ENCODE data around the gene SUN3.
A peak's percentile ranks its signal among the peaks of the same experiment; 100 is the strongest.

SUN3 gene

GRCh38 chr7:47962262-47962661 lies 66.6 kb downstream of the SUN3 start:
- no peak for TF ChIP-seq Cebpa-rat (IDR thresholded peaks at IDR 0.05)
- Histone ChIP-seq H3K27me3 (no peaks in the 10 kb centered on the region), H3K4me2 (no peak overlapping the region), H3K4me3 (no peak overlapping the region), H3K9me3 (replicated peaks in 1 of 11) (peaks cover 10 to 23% (median 15%) of the 10 kb centered on the region in 11 experiments; a peak in 20 of 22 replicates), H3K4me1 (peaks cover 0 to 12% (median 0%) of the 10 kb centered on the region in 10 experiments; a peak in 7 of 20 replicates), H3K27ac (no peak overlapping the region), H3K36me3 (peaks cover 66 to 83% (median 77%) of the 10 kb centered on the region in 11 experiments), H4K20me1 (peaks cover 0 to 19% (median 5%) of the 10 kb centered on the region in 11 experiments; a peak in 5 of 22 replicates), H3K9ac (no peak overlapping the region)

DNA sequence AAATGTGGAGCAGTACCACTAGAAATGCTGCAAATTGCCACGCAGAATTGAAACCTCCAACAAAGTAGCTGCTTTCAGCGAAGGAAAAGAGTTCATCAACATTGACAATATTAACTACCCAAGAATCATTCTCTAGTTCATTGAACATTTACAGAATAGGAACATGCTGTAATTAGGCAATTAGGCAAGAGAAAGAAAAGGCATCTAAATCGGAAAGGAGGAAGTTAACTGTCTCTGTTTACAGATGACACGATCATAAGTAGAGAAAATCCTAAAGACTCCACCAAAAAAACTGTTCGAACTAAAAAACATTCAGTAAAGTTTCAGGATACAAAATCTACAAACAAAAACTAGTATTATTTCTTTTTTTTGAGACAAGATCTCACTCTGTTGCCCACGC lies 71.8 kb downstream of the SUN3 start:
- TF ChIP-seq Cebpa-rat (IDR thresholded peaks at IDR 0.05): no peak
- Histone ChIP-seq H3K27ac (no peak overlapping the region; a peak in 1 of 22 replicates), H4K20me1 (peaks cover 0 to 13% (median 0%) of the 10 kb centered on the region in 11 experiments; a peak in 4 of 22 replicates), H3K4me2 (peak overlapping the region in 2 of 11 experiments; percentile 44 to 59; a peak in 4 of 22 replicates), H3K9me3 (replicated peaks in 1 of 11) (peaks cover 10 to 23% (median 14%) of the 10 kb centered on the region in 11 experiments; a peak in 20 of 22 replicates), H3K27me3 (no peaks in the 10 kb centered on the region), H3K36me3 (peaks cover 46 to 71% (median 59%) of the 10 kb centered on the region in 11 experiments), H3K4me3 (no peak overlapping the region), H3K9ac (no peak overlapping the region), H3K4me1 (peaks cover 0 to 9% (median 0%) of the 10 kb centered on the region in 10 experiments; a peak in 4 of 20 replicates)

GRCh38 chr7:47956220-47956619 lies 72.7 kb downstream of the SUN3 start:
- peaks cover 0 to 9% (median 0%) of the 10 kb centered on the region in 10 experiments; a peak in 4 of 20 replicates for H3K4me1 ChIP-seq
- no peak overlapping the region for H3K4me2 ChIP-seq
- no peak overlapping the region for H3K27ac ChIP-seq
- H3K9me3 ChIP-seq (replicated peaks in 1 of 11): peaks cover 6 to 18% (median 8%) of the 10 kb centered on the region in 11 experiments; a peak in 20 of 22 replicates
- H3K36me3 ChIP-seq: peaks cover 36 to 62% (median 50%) of the 10 kb centered on the region in 11 experiments
- no peaks in the 10 kb centered on the region for H3K27me3 ChIP-seq
- no peak overlapping the region for H3K4me3 ChIP-seq
- TF ChIP-seq Cebpa-rat (IDR thresholded peaks at IDR 0.05): no peak
- peaks cover 0 to 13% (median 0%) of the 10 kb centered on the region in 11 experiments; a peak in 4 of 22 replicates for H4K20me1 ChIP-seq
- H3K9ac ChIP-seq: no peak overlapping the region

- Histone ChIP-seq H3K9me3 (replicated peaks in 1 of 11) (peaks cover 0 to 9% (median 0%) of the 10 kb centered on the region in 11 experiments; a peak in 8 of 22 replicates), H3K27ac (no peak overlapping the region), H3K27me3 (no peaks in the 10 kb centered on the region), H3K4me1 (peaks cover 0 to 9% (median 0%) of the 10 kb centered on the region in 10 experiments; a peak in 5 of 20 replicates), H4K20me1 (peaks cover 0 to 13% (median 0%) of the 10 kb centered on the region in 11 experiments; a peak in 4 of 22 replicates), H3K4me2 (no peak overlapping the region), H3K9ac (no peak overlapping the region), H3K36me3 (peaks cover 29 to 53% (median 42%) of the 10 kb centered on the region in 11 experiments), H3K4me3 (no peak overlapping the region)
- no peak for TF ChIP-seq Cebpa-rat (IDR thresholded peaks at IDR 0.05)
Observed at GRCh38 chr7:47954231-47954911, 74.5 kb downstream of the SUN3 start.

DNA sequence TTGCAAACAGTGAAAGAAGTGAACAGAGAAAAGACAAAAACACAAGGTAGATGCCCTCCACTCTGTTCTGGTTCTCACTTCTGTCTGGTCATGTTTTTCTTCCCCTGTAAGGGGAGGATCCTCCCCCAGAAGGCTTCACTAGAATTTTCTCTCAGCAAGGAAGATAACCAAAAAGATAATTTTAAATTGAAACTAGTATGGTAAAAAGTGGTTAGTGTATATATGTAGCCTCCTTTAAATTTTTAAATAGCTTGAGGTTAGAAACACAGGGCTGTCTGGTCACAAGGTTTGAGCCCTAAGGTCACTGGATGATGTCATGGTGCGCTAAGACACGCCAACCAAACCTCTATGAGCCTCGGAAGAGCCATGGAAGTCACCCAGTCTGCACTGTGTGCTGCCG lies 75.1 kb downstream of the SUN3 start:
- TF ChIP-seq Cebpa-rat (IDR thresholded peaks at IDR 0.05): no peak
- no peak overlapping the region for H3K4me2 ChIP-seq
- H4K20me1 ChIP-seq: peaks cover 0 to 13% (median 0%) of the 10 kb centered on the region in 11 experiments; a peak in 4 of 22 replicates
- H3K4me1 ChIP-seq: peaks cover 0 to 9% (median 0%) of the 10 kb centered on the region in 10 experiments; a peak in 5 of 20 replicates
- H3K9ac ChIP-seq: no peak overlapping the region
- no peak overlapping the region for H3K4me3 ChIP-seq
- no peaks in the 10 kb centered on the region for H3K27me3 ChIP-seq
- H3K27ac ChIP-seq: no peak overlapping the region
- peaks cover 29 to 53% (median 42%) of the 10 kb centered on the region in 11 experiments for H3K36me3 ChIP-seq
- H3K9me3 ChIP-seq (replicated peaks in 1 of 11): peaks cover 0 to 9% (median 0%) of the 10 kb centered on the region in 11 experiments; a peak in 8 of 22 replicates

- no peaks in the 10 kb centered on the region for H3K9me3 ChIP-seq (replicated peaks in 1 of 11)
- H3K4me1 ChIP-seq: peaks cover 0 to 5% (median 0%) of the 10 kb centered on the region in 10 experiments; a peak in 5 of 20 replicates
- no peak overlapping the region for H3K9ac ChIP-seq
- no peak overlapping the region for H3K4me3 ChIP-seq
- TF ChIP-seq Cebpa-rat (IDR thresholded peaks at IDR 0.05): no peak
- no peaks in the 10 kb centered on the region for H3K27me3 ChIP-seq
- H3K27ac ChIP-seq: no peak overlapping the region
- H4K20me1 ChIP-seq: peaks cover 0 to 13% (median 0%) of the 10 kb centered on the region in 11 experiments; a peak in 4 of 22 replicates
- H3K36me3 ChIP-seq: peaks cover 24 to 44% (median 32%) of the 10 kb centered on the region in 11 experiments
- H3K4me2 ChIP-seq: no peak overlapping the region
Observed at GRCh38 chr7:47952224-47952623, 76.7 kb downstream of the SUN3 start.

GRCh38 chr7:47951374-47951773 lies 77.5 kb downstream of the SUN3 start:
- Histone ChIP-seq H3K9me3 (replicated peaks in 1 of 11) (no peaks in the 10 kb centered on the region), H3K4me3 (no peak overlapping the region), H3K4me1 (peaks cover 0 to 4% (median 0%) of the 10 kb centered on the region in 10 experiments; a peak in 1 of 20 replicates), H3K27ac (no peak overlapping the region), H4K20me1 (peaks cover 0 to 6% (median 0%) of the 10 kb centered on the region in 11 experiments; a peak in 4 of 22 replicates), H3K36me3 (peaks cover 21 to 36% (median 26%) of the 10 kb centered on the region in 11 experiments), H3K27me3 (no peaks in the 10 kb centered on the region), H3K9ac (no peak overlapping the region), H3K4me2 (no peak overlapping the region)
- TF ChIP-seq Cebpa-rat (IDR thresholded peaks at IDR 0.05): no peak

- peaks cover 15 to 29% (median 19%) of the 10 kb centered on the region in 11 experiments for H3K36me3 ChIP-seq
- no peaks in the 10 kb centered on the region for H3K27me3 ChIP-seq
- H3K4me1 ChIP-seq: peaks cover 0 to 4% (median 0%) of the 10 kb centered on the region in 10 experiments; a peak in 2 of 20 replicates
- H3K4me3 ChIP-seq: no peak overlapping the region
- no peak overlapping the region for H3K9ac ChIP-seq
- no peak for TF ChIP-seq Cebpa-rat (IDR thresholded peaks at IDR 0.05)
- no peak overlapping the region for H3K4me2 ChIP-seq
- no peak overlapping the region for H3K27ac ChIP-seq
- H4K20me1 ChIP-seq: no peaks in the 10 kb centered on the region
- H3K9me3 ChIP-seq (replicated peaks in 1 of 11): no peaks in the 10 kb centered on the region
Observed at GRCh38 chr7:47950714-47951113, 78.2 kb downstream of the SUN3 start.

DNA sequence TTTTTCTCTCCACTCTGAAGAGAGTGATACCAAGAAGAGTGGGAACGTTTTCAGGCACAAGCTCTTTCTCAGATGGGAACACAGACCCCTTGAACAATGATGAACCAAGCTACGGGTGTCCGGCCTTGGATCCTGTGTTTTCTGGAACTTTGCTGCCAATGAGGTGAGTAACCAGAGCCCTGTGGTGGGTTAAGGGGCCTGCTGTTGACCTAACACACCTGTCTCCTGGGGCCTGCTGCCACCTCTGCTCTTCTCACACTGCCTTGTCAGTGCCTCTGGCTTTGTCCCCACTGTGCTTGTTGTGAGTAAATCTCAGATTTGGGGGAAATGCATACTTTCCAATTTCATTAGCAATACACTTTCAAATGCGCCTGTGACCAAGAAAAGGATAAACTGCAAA lies 79.2 kb downstream of the SUN3 start:
- Histone ChIP-seq H3K4me1 (peaks cover 0 to 4% (median 0%) of the 10 kb centered on the region in 10 experiments; a peak in 2 of 20 replicates), H3K27ac (no peak overlapping the region), H3K4me3 (no peak overlapping the region), H3K9ac (no peak overlapping the region), H3K4me2 (no peak overlapping the region), H3K27me3 (no peaks in the 10 kb centered on the region), H3K9me3 (replicated peaks in 1 of 11) (no peaks in the 10 kb centered on the region), H3K36me3 (peaks cover 8 to 19% (median 11%) of the 10 kb centered on the region in 11 experiments), H4K20me1 (no peaks in the 10 kb centered on the region)
- TF ChIP-seq Cebpa-rat (IDR thresholded peaks at IDR 0.05): no peak
